GM18867 (cell line): ENCODE data around the gene TCF23.

ENCODE experiments used
- ATAC-seq: cut with Tn5 transposase; IDR thresholded peaks from one replicate; pipeline ENCODE4 v1.9.1; 2021; ENCODE audit warnings: mild to moderate bottlenecking, moderate library complexity; ENCODE audit not compliant: unreplicated experiment

TCF23 gene

GRCh38 chr2:27127883-27128667 is 20.7 kb upstream of the TCF23 start:
- ATAC-seq: no peak

GRCh38 chr2:27128668-27129571 is 19.9 kb upstream of the TCF23 start:
- ATAC-seq: no peak

- ATAC-seq: no peak
Measured at GRCh38 chr2:27130396-27130795, 18.4 kb upstream of the TCF23 start.

- ATAC-seq: no peak
Measured at GRCh38 chr2:27131429-27131828, 17.4 kb upstream of the TCF23 start.

GRCh38 chr2:27133195-27133875 is 15.5 kb upstream of the TCF23 start:
- no peak for ATAC-seq

- peak; percentile 88 for ATAC-seq
Measured at GRCh38 chr2:27133905-27134780, 14.7 kb upstream of the TCF23 start, which contains the start of gene PREB. Gene PREB (minus strand): TSS chr2:27134636. CDS start chr2:27134421, 215 bp downstream.

GRCh38 chr2:27134781-27135477 is 13.9 kb upstream of the TCF23 start:
- no peak for ATAC-seq

- ATAC-seq: no peak
Measured at GRCh38 chr2:27135478-27135955, 13.3 kb upstream of the TCF23 start.

GRCh38 chr2:27136751-27137150 is 12.1 kb upstream of the TCF23 start:
- ATAC-seq: no peak

- ATAC-seq: no peak
Measured at GRCh38 chr2:27137322-27137935, 11.4 kb upstream of the TCF23 start.

GRCh38 chr2:27138111-27138510 is 10.7 kb upstream of the TCF23 start:
- ATAC-seq: no peak

GRCh38 chr2:27139310-27139709 is 9.5 kb upstream of the TCF23 start, which contains the start of gene PRR30:
Gene PRR30 (minus strand): TSS chr2:27139410. CDS start chr2:27138329, 1,081 bp downstream.
- ATAC-seq: no peak

- no peak for ATAC-seq
Measured at GRCh38 chr2:27143285-27143684, 5.5 kb upstream of the TCF23 start.

GRCh38 chr2:27145682-27146081 is 3.1 kb upstream of the TCF23 start:
- no peak for ATAC-seq

GRCh38 chr2:27147935-27148334 is 869 bp upstream of the TCF23 start:
- no peak for ATAC-seq

- no peak for ATAC-seq
Measured at GRCh38 chr2:27149570-27150405, 984 bp downstream of the TCF23 start.

- no peak for ATAC-seq
Measured at GRCh38 chr2:27150639-27151230, 1.9 kb downstream of the TCF23 start.
